PC-9 (cell line): ENCODE data around the gene FEM1B. TPM values are rescaled to one million over a fixed set of nuclear protein-coding genes. Genes with fewer than 3 reads are reported as not detected.

Experiments used
- BruUV-seq: library from RNA; stranded (reverse); fragments of 400-500 nt; replicated peaks from 2 replicates; lab custom pipeline; 2021; lab: Mats Ljungman, UMichigan
- CTCF ChIA-PET: fragments of 300-600 bp; sonication (Branson Sonifier 250); formaldehyde crosslinking; loops from one replicate; lab custom pipeline; 2022; ENCODE audit warnings: antibody characterized with exemption; lab: Charles Lee
- POLR2A ChIA-PET: fragments of 300-600 bp; sonication (Branson Sonifier 250); formaldehyde crosslinking; loops from one replicate; lab custom pipeline; 2022; ENCODE audit warnings: antibody characterized with exemption; ENCODE audit not compliant: unreplicated experiment; lab: Charles Lee
- DNase-seq, 2 experiments: peaks; one replicate each; pipeline versions ENCODE4 v3.0.0 to v3.0.0-alpha.2; 2015 to 2022; ENCODE audit warnings: mixed read lengths in 1 of 2
- H2AFZ ChIP-seq: fragments of 200-600 bp; sonication (generic); 2 replicates; pipeline ENCODE4 v1.8.1; 2017; ENCODE audit warnings: antibody characterized with exemption
- H3F3A ChIP-seq: fragments of 200-600 bp; sonication (generic); 2 replicates; pipeline ENCODE4 v1.8.1; 2017; ENCODE audit warnings: antibody characterized with exemption, mild to moderate bottlenecking, low read depth; ENCODE audit not compliant: insufficient read depth
- H3K27ac ChIP-seq: fragments of 200-600 bp; sonication (generic); 2 replicates; pipeline ENCODE4 v1.6.1; 2016; ENCODE audit warnings: mixed run types
- H3K27me3 ChIP-seq: fragments of 200-600 bp; sonication (generic); 2 replicates; pipeline ENCODE4 v1.6.1; 2016; ENCODE audit warnings: low read depth, mixed run types; ENCODE audit not compliant: insufficient read depth
- H3K36me3 ChIP-seq: fragments of 200-600 bp; sonication (generic); 2 replicates; pipeline ENCODE4 v1.6.1; 2016; ENCODE audit warnings: low read depth, mixed run types
- H3K4me1 ChIP-seq: fragments of 200-600 bp; sonication (generic); replicated peaks from 2 replicates; pipeline ENCODE4 v1.6.1; 2016; ENCODE audit warnings: mixed run types; ENCODE audit not compliant: insufficient read depth
- H3K4me2 ChIP-seq: fragments of 200-600 bp; sonication (generic); 2 replicates; pipeline ENCODE4 v1.6.1; 2017; ENCODE audit warnings: mixed run types
- H3K4me3 ChIP-seq: fragments of 200-600 bp; sonication (generic); 2 replicates; pipeline ENCODE4 v1.6.1; 2016; ENCODE audit warnings: mixed run types
- H3K79me2 ChIP-seq: fragments of 200-600 bp; sonication (generic); 2 replicates; pipeline ENCODE4 v1.6.1; 2017; ENCODE audit warnings: low read depth, mixed run types
- H3K9me2 ChIP-seq: fragments of 200-600 bp; sonication (generic); 2 replicates; pipeline ENCODE4 v1.8.1; 2017; ENCODE audit warnings: mild to moderate bottlenecking; ENCODE audit not compliant: insufficient read depth
- H3K9me3 ChIP-seq: fragments of 200-600 bp; sonication (generic); 2 replicates; pipeline ENCODE4 v1.8.1; 2016; ENCODE audit warnings: low read depth; ENCODE audit not compliant: insufficient read depth
- H4K20me1 ChIP-seq: fragments of 200-600 bp; sonication (generic); 2 replicates; pipeline ENCODE4 v1.8.1; 2017; ENCODE audit not compliant: insufficient read depth
- EZH2 ChIP-seq: fragments of 200-600 bp; sonication (generic); IDR thresholded peaks from 2 replicates; pipeline ENCODE4 v1.8.0; 2017; ENCODE audit warnings: antibody characterized with exemption, low read depth
- intact Hi-C: fragments of 100-400 bp; cut with micrococcal nuclease; formaldehyde crosslinking; loops from one replicate; pipeline ENCODE4 v1.10.0; 2022; ENCODE audit not compliant: unreplicated experiment
- total RNA-seq: library from RNA; stranded (reverse); gene quantifications from 2 replicates; pipeline ENCODE4 v1.2.3, GENCODE V29; 2021
- TF ChIP-seq, protein P1 (sequence below): fragments of 200-600 bp; sonication (generic); conservative IDR thresholded peaks from 2 replicates; pipeline ENCODE4 v1.6.1; 2017; ENCODE audit warnings: mixed run types, antibody characterized with exemption, mild to moderate bottlenecking, moderate library complexity

Gene FEM1B
- total RNA-seq, 1 experiment from 2014 or later, result 31.6 TPM

DNA sequence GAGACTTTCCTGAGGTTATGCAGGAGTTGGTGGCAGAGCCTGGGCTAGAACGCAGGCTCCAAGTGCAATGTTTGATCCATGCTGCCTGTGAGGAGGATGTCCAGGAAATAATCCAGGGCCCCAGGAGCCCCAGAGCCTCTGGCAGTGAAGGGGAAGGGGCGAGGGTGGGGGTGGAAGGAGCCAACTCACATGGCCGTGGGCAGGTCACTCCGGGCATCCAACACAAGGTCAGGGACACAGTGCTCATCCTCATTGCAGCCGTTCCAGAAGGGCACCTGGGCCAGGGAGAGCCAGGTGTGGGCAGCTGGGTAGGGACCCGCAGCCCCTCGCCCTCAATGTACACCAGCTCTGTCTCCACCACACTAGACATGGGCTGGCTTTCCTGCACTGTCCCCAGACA is 43.7 kb downstream of the FEM1B start:
- Histone ChIP-seq H3F3A (no peaks in the 10 kb centered on the region), H3K36me3 (no peaks in the 10 kb centered on the region), H3K4me3 (no peak overlapping the region), H3K9me2 (no peaks in the 10 kb centered on the region), H3K79me2 (no peaks in the 10 kb centered on the region), H3K27ac (no peak overlapping the region), H4K20me1 (no peaks in the 10 kb centered on the region), H3K4me2 (no peak overlapping the region), H3K9me3 (no peaks in the 10 kb centered on the region), H2AFZ (no peak overlapping the region), H3K27me3 (0 out of 2 replicates have a peak, but pooled peaks cover 7% of the 10 kb centered on the region), H3K4me1 (no peaks in the 10 kb centered on the region)
- DNase-seq, result no peak
- BruUV-seq, result no TSS peak
- intact Hi-C loops, result no loop called here
- ChIA-PET POLR2A (no interaction called here), CTCF (no interaction called here)
- no peak for TF ChIP-seq EZH2
- TF ChIP-seq, protein P1, sequence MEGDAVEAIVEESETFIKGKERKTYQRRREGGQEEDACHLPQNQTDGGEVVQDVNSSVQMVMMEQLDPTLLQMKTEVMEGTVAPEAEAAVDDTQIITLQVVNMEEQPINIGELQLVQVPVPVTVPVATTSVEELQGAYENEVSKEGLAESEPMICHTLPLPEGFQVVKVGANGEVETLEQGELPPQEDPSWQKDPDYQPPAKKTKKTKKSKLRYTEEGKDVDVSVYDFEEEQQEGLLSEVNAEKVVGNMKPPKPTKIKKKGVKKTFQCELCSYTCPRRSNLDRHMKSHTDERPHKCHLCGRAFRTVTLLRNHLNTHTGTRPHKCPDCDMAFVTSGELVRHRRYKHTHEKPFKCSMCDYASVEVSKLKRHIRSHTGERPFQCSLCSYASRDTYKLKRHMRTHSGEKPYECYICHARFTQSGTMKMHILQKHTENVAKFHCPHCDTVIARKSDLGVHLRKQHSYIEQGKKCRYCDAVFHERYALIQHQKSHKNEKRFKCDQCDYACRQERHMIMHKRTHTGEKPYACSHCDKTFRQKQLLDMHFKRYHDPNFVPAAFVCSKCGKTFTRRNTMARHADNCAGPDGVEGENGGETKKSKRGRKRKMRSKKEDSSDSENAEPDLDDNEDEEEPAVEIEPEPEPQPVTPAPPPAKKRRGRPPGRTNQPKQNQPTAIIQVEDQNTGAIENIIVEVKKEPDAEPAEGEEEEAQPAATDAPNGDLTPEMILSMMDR, result no peak

DNA sequence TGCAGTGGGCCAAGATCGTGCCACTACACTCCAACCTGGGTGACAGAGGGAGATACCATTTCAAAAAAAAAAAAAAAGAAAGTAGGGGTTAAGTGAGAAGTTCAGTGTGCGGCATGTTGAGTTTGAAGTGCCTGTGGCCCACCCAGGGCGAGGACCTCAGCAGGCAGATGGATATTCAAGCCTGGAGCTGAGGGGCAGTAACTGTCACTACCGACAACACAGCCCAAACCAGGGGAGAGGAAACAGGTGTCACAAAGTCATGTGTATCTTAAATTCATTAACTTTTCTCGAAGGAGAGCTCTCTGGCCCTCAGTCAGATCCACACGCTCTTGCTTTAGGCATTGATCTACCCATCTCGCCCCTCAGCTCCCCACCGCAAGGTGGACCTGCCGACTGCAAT is 45.3 kb downstream of the FEM1B start:
- TF ChIP-seq EZH2, result no peak
- TF ChIP-seq, protein P1, result no peak
- H3K4me3 ChIP-seq, result no peak overlapping the region
- POLR2A ChIA-PET, result no interaction called here
- no peaks in the 10 kb centered on the region for H3K79me2 ChIP-seq
- peaks cover 20% of the 10 kb centered on the region; the same call in 1 of the 2 replicates for H3K27me3 ChIP-seq
- H3K27ac ChIP-seq, result no peak overlapping the region
- no peaks in the 10 kb centered on the region for H3K9me2 ChIP-seq
- CTCF ChIA-PET, result no interaction called here
- H3F3A ChIP-seq, result no peaks in the 10 kb centered on the region
- H3K9me3 ChIP-seq, result no peaks in the 10 kb centered on the region
- H3K36me3 ChIP-seq, result no peaks in the 10 kb centered on the region
- H2AFZ ChIP-seq, result no peak overlapping the region
- intact Hi-C loops, result no loop called here
- BruUV-seq, result no TSS peak
- no peak overlapping the region for H3K4me2 ChIP-seq
- H4K20me1 ChIP-seq, result no peaks in the 10 kb centered on the region
- DNase-seq, result no peak
- no peaks in the 10 kb centered on the region for H3K4me1 ChIP-seq

- H3F3A ChIP-seq, result no peaks in the 10 kb centered on the region
- no peaks in the 10 kb centered on the region for H3K9me2 ChIP-seq
- peaks cover 42% of the 10 kb centered on the region for H3K27me3 ChIP-seq
- ChIA-PET POLR2A (no interaction called here), CTCF (no interaction called here)
- no peaks in the 10 kb centered on the region for H3K36me3 ChIP-seq
- DNase-seq, result no peak
- H3K4me1 ChIP-seq, result no peaks in the 10 kb centered on the region
- H3K79me2 ChIP-seq, result no peaks in the 10 kb centered on the region
- no TSS peak for BruUV-seq
- intact Hi-C loops, result no loop called here
- TF ChIP-seq EZH2, result no peak
- TF ChIP-seq, protein P1, result no peak
- no peak overlapping the region for H3K27ac ChIP-seq
- H4K20me1 ChIP-seq, result no peaks in the 10 kb centered on the region
- H3K9me3 ChIP-seq, result no peaks in the 10 kb centered on the region
- no peak overlapping the region for H3K4me3 ChIP-seq
- no peak overlapping the region for H2AFZ ChIP-seq
- no peak overlapping the region for H3K4me2 ChIP-seq
Observed at GRCh38 chr15:68325726-68326125, 48.2 kb downstream of the FEM1B start.
